HG03095 (cell line): ENCODE data around the gene TRIO.
A peak's percentile ranks its signal among the peaks of the same experiment; 100 is the strongest.

Experiments used
- ATAC-seq: cut with Tn5 transposase; IDR thresholded peaks from one replicate; pipeline ENCODE4 v1.9.1; 2021; ENCODE audit warnings: moderate library complexity; ENCODE audit not compliant: unreplicated experiment

Gene TRIO

GRCh38 chr5:14310901-14311300 is 167.8 kb downstream of the TRIO start:
- no peak for ATAC-seq

GRCh38 chr5:14313986-14314690 is 171.0 kb downstream of the TRIO start:
- ATAC-seq: no peak

GRCh38 chr5:14316471-14316870 is 173.3 kb downstream of the TRIO start:
- no peak for ATAC-seq

DNA sequence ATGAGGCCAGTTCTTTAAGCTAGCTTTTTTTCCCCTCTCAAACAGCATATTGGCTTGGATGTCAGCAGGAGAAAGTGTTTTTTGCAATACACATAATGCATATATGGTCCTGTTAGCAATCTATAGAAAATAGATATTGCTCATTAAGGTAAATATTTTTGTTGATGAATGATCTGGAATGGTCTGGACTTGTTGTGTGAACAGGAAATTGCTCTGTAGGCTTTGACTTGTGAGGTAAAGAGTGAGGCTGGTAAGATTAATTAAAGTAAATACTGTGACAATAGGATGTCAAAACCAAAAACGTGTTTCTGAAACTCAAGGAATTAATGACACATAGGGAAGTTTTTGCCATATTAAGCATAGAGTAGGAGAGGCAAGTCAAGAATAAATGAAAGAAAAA is 176.0 kb downstream of the TRIO start:
- no peak for ATAC-seq

GRCh38 chr5:14321936-14322335 is 178.8 kb downstream of the TRIO start:
- ATAC-seq: no peak

DNA sequence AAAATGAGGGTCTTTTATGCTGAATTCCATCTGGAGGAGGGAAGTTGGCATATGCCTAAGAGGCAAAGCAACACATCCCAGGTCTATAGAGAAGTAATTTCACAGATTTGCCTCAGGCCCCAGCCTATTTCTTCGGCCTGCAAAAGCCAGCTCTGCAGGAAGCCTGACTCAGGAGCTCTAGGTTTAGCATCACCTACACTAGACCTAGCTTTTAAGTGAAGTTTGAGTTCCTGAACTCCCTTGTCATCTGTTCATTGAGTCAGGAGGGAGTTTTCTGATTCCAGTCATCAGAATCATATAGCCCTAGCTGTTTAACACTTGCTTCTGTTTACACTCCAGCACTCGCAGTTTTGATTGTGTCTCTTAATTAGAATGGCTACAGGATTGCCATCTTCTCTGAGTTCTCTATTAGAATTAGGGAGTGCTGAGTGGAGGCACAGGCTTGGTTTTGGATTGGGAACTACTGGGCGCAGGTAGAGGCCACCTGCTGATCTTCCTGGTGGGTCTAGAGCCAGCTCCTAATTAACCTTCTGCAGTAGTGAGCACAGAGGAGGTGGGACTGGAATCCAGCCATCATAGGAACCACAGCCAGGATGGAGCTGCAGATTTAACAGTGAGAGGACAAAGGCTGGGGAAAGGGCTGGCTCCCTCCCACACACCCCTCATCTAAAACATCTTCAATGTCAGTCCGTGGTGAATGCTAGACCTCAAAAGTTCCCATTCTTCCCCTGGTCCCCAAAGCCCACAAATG is 179.5 kb downstream of the TRIO start:
- no peak for ATAC-seq

DNA sequence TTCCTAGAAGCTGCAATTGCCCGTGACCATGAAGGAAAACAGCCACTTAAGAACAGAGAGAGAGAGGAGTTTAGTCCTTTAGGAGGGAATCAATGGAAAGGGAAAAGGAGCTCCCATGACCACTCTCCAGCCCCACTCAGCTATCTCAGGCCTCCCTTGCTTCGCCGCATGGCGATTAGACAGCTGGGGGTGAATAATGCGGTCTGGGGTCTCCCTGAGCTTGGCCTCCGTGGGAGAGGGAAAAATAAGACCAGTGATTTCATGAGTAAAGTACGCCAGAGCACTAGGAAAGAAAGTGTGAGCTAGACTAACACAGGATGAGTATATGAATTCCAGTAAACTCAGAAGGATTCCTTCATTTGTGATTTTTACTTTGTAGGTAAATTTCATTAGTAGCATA is 180.3 kb downstream of the TRIO start:
- ATAC-seq: no peak

DNA sequence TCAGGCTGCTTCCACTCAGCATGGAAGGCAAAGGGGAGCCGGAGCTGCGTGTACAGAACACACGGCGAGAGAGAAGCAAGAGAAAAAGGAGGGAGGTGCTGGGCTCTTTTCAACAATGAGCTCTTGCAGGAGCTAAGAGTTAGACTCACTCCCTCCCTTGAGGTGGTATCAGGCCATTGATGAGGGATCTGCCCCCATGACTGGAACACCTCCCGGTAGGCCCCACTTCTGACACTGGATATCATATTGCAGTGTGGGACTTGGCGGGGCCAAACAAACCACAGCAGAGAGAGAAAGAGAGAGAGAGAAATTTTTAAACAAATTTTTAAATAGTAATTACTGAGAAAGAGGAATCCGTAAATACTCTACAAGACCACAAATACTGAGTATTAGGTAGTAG is 182.2 kb downstream of the TRIO start:
- ATAC-seq: no peak

- no peak for ATAC-seq
These were observed 183.1 kb downstream of the TRIO start for GRCh38 chr5:14326035-14326903.

GRCh38 chr5:14327624-14328023 is 184.5 kb downstream of the TRIO start:
- ATAC-seq: no peak

GRCh38 chr5:14328144-14328543 is 185.0 kb downstream of the TRIO start:
- no peak for ATAC-seq

- ATAC-seq: no peak
These were observed 187.1 kb downstream of the TRIO start for GRCh38 chr5:14330291-14330690.

DNA sequence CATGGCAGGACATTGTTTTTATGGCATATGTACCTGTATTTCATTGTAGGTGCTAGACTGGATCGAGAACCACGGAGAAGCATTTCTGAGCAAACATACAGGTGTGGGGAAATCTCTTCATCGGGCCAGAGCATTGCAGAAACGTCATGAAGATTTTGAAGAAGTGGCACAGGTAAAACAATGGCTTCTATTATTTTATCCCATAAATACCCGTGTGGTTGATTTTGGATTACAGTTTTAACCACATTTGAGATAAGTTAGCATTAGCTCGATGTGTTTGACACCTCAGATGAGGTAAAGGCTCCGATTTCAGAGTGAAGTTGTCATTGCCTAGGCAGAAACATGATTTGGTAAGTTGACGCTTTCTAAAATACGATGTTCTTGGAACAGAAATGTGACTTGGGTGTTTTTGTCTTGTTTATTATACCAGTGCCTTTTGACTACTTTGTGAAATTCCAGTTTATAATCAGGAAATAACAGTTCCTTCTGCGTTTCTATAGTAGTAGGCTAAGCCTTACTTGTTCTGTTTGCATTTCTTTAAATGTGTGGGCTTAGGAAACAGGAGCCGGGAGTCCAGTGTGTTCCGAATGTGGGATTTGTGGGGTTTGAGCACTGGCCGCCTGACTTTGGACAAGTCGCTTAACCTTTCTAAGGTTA is 187.7 kb downstream of the TRIO start:
- no peak for ATAC-seq

DNA sequence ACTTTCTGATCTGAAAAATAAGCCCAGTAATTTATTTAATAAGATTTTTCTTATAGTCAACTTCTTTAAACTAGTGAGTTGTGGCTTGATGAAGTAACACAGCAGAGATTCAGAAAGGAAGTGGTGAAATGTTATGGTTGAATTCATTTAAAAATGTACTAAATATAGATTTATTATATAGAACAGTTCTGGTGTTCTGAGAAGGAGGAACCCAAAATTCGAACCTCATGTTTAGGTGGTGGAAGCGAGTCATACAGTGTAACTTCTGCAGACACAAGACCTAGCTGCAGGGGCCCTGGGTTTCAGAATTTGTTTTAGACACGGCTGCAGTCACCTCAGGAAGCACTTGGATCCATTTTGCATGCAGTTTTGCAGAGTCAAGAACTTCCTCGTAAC is 188.2 kb downstream of the TRIO start:
- ATAC-seq: peak; percentile 84

- no peak for ATAC-seq
These were observed 189.0 kb downstream of the TRIO start for GRCh38 chr5:14332038-14332631.

- no peak for ATAC-seq
These were observed 189.6 kb downstream of the TRIO start for GRCh38 chr5:14332746-14333145.

- no peak for ATAC-seq
These were observed 194.5 kb downstream of the TRIO start for GRCh38 chr5:14337593-14337992.

DNA sequence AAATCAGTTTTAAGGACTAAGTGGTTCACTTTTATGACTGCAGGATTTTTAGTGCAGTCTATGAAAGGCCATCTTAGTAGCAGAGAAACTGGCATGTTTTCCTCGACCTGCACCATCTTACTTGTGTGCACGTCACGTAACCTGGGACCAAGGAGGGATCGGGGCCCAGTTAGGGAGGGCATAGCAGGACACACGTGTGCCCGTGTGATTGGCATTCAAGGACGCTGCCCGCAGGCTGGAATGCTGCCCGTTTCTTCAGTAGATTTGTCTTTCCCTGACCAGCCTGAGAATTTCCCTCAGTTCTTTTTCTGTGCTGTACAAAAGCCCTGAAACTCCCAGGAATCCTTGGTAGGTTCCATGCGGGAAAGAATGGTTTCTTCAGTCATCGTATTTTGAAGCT is 196.3 kb downstream of the TRIO start:
- no peak for ATAC-seq

- ATAC-seq: no peak
These were observed 198.6 kb downstream of the TRIO start for GRCh38 chr5:14341571-14342230.

GRCh38 chr5:14342306-14342705 is 199.2 kb downstream of the TRIO start:
- ATAC-seq: peak; percentile 95
